HepG2 (cell line): ENCODE results near the gene MFN2. TPM values are rescaled to one million over a fixed set of nuclear protein-coding genes. Genes with fewer than 3 reads are reported as not detected.

ENCODE experiments used
- AHDC1 ChIP-seq: sonication (generic); formaldehyde crosslinking; IDR thresholded peaks from 2 replicates; pipeline ENCODE4 v1.5.1; 2020; ENCODE audit warnings: mild to moderate bottlenecking, missing genetic modification reagents, borderline replicate concordance
- CCAR2 ChIP-seq: fragments of 200-400 bp; formaldehyde crosslinking; optimal IDR thresholded peaks from 2 replicates; pipeline ENCODE3; 2018; ENCODE audit warnings: low read depth, mild to moderate bottlenecking, low read length, moderate library complexity
- E2F5 ChIP-seq: sonication (generic); formaldehyde crosslinking; conservative IDR thresholded peaks from 2 replicates; pipeline ENCODE4 v1.4.0; 2020; ENCODE audit warnings: missing genetic modification reagents
- ETV6 ChIP-seq: sonication (generic); formaldehyde crosslinking; conservative IDR thresholded peaks from 2 replicates; pipeline ENCODE4 v1.4.0; 2020; ENCODE audit warnings: missing genetic modification reagents
- HMG20A ChIP-seq: IDR thresholded peaks from 2 replicates; pipeline ENCODE4 v1.6.1; 2016; ENCODE audit warnings: borderline replicate concordance
- MED13 ChIP-seq: sonication (generic); formaldehyde crosslinking; IDR thresholded peaks from 2 replicates; pipeline ENCODE4 v1.5.0; 2020; ENCODE audit warnings: missing genetic modification reagents
- SIN3B ChIP-seq: fragments of 150-350 bp; IDR thresholded peaks from 2 replicates; pipeline ENCODE4 v1.6.1; 2014; ENCODE audit warnings: low read length
- SNAPC2 ChIP-seq: sonication (generic); formaldehyde crosslinking; IDR thresholded peaks from 2 replicates; pipeline ENCODE4 v1.8.1; 2022; ENCODE audit warnings: mild to moderate bottlenecking, missing genetic modification reagents
- SP5 ChIP-seq: IDR thresholded peaks from 2 replicates; pipeline ENCODE4 v1.6.1; 2016; ENCODE audit warnings: low read depth, borderline replicate concordance
- TERF1 ChIP-seq: sonication (generic); formaldehyde crosslinking; IDR thresholded peaks from 2 replicates; pipeline ENCODE4 v1.8.0; 2022; ENCODE audit warnings: mild to moderate bottlenecking, missing genetic modification reagents, moderate library complexity
- ZBTB42 ChIP-seq: sonication (generic); formaldehyde crosslinking; IDR thresholded peaks from 2 replicates; pipeline ENCODE4 v1.5.0; 2020; ENCODE audit warnings: mild to moderate bottlenecking, missing genetic modification reagents
- ZNF350 ChIP-seq: sonication (generic); formaldehyde crosslinking; IDR thresholded peaks from 2 replicates; pipeline ENCODE4 v1.4.0; 2020; ENCODE audit warnings: mild to moderate bottlenecking, low read depth, missing genetic modification reagents, borderline replicate concordance
- ZNF850 ChIP-seq: sonication (generic); formaldehyde crosslinking; conservative IDR thresholded peaks from 2 replicates; pipeline ENCODE4 v1.9.0; 2021; ENCODE audit warnings: mild to moderate bottlenecking, missing genetic modification reagents
- polyA plus RNA-seq, 8 experiments: library from polyadenylated mRNA; depleted of rRNA in 3 of 8; stranded (reverse) in 7 of 8; unstranded in 1 of 8; fragments of >200 nt; fragmentation: Illumina TruSeq in 4 of 8; extraction: Trizol in 4 of 8; gene quantifications; 2 replicates each; pipeline versions ENCODE4 v1.2.1 to v1.2.3, GENCODE V29; 2011 to 2016; ENCODE audit warnings: low read depth in 4 of 8, missing spikeins in 1 of 8, mixed read lengths in 1 of 8; ENCODE audit not compliant: insufficient read depth in 1 of 8
- total RNA-seq, 5 experiments: library from RNA; depleted of rRNA; stranded (reverse); fragments of >200 nt; fragmentation: Illumina TruSeq; extraction: Trizol; gene quantifications; 2 replicates each; pipeline ENCODE4 v1.2.3, GENCODE V29; 2016; ENCODE audit warnings: low read depth in 1 of 5
- TF ChIP-seq, protein P1 (sequence below): sonication (generic); formaldehyde crosslinking; IDR thresholded peaks from 2 replicates; pipeline ENCODE4 v1.8.1; 2022; ENCODE audit warnings: low read depth, mild to moderate bottlenecking, missing genetic modification reagents
- TF ChIP-seq, protein P2 (sequence below): sonication (generic); formaldehyde crosslinking; IDR thresholded peaks from 2 replicates; pipeline ENCODE4 v1.5.1; 2020; ENCODE audit warnings: missing genetic modification reagents, mild to moderate bottlenecking, borderline replicate concordance
- TF ChIP-seq, protein P3 (sequence below): sonication (generic); formaldehyde crosslinking; IDR thresholded peaks from 2 replicates; pipeline ENCODE4 v1.5.0; 2020; ENCODE audit warnings: missing genetic modification reagents

MFN2 gene
- total and polyA plus RNA-seq, 2 of the 13 experiments (the other 11 are each of a cell fraction or from before 2014, with no cell fraction given): 38.7 to 60.9 TPM

- TF ChIP-seq ZBTB42 (CRISPR knock-in tag): no peak
- no peak for TF ChIP-seq AHDC1 (CRISPR knock-in tag)
- TF ChIP-seq MED13: no peak
- no peak for TF ChIP-seq ETV6 (CRISPR knock-in tag)
- TF ChIP-seq E2F5 (CRISPR knock-in tag): no peak
- TF ChIP-seq, protein P1, sequence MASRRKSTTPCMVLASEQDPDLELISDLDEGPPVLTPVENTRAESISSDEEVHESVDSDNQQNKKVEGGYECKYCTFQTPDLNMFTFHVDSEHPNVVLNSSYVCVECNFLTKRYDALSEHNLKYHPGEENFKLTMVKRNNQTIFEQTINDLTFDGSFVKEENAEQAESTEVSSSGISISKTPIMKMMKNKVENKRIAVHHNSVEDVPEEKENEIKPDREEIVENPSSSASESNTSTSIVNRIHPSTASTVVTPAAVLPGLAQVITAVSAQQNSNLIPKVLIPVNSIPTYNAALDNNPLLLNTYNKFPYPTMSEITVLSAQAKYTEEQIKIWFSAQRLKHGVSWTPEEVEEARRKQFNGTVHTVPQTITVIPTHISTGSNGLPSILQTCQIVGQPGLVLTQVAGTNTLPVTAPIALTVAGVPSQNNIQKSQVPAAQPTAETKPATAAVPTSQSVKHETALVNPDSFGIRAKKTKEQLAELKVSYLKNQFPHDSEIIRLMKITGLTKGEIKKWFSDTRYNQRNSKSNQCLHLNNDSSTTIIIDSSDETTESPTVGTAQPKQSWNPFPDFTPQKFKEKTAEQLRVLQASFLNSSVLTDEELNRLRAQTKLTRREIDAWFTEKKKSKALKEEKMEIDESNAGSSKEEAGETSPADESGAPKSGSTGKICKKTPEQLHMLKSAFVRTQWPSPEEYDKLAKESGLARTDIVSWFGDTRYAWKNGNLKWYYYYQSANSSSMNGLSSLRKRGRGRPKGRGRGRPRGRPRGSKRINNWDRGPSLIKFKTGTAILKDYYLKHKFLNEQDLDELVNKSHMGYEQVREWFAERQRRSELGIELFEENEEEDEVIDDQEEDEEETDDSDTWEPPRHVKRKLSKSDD: no peak
- TF ChIP-seq SP5 (CRISPR knock-in tag): no peak
- TF ChIP-seq SNAPC2 (CRISPR knock-in tag): no peak
- TF ChIP-seq, protein P2, sequence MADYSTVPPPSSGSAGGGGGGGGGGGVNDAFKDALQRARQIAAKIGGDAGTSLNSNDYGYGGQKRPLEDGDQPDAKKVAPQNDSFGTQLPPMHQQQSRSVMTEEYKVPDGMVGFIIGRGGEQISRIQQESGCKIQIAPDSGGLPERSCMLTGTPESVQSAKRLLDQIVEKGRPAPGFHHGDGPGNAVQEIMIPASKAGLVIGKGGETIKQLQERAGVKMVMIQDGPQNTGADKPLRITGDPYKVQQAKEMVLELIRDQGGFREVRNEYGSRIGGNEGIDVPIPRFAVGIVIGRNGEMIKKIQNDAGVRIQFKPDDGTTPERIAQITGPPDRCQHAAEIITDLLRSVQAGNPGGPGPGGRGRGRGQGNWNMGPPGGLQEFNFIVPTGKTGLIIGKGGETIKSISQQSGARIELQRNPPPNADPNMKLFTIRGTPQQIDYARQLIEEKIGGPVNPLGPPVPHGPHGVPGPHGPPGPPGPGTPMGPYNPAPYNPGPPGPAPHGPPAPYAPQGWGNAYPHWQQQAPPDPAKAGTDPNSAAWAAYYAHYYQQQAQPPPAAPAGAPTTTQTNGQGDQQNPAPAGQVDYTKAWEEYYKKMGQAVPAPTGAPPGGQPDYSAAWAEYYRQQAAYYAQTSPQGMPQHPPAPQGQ: no peak
- no peak for TF ChIP-seq HMG20A (CRISPR knock-in tag)
- no peak for TF ChIP-seq TERF1
- no peak for TF ChIP-seq CCAR2
- TF ChIP-seq ZNF850: no peak
- TF ChIP-seq SIN3B: no peak
- TF ChIP-seq, protein P3, sequence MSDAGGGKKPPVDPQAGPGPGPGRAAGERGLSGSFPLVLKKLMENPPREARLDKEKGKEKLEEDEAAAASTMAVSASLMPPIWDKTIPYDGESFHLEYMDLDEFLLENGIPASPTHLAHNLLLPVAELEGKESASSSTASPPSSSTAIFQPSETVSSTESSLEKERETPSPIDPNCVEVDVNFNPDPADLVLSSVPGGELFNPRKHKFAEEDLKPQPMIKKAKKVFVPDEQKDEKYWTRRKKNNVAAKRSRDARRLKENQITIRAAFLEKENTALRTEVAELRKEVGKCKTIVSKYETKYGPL (CRISPR knock-in tag): no peak
- TF ChIP-seq ZNF350 (CRISPR knock-in tag): no peak
These were observed 39.9 kb upstream of the MFN2 start (continued) for GRCh38 chr1:11940260-11940921.
